GM19025 (cell line): ENCODE results near the gene C10orf67.

Experiments
- ATAC-seq: cut with Tn5 transposase; IDR thresholded peaks from one replicate; pipeline ENCODE4 v1.9.1; 2021; ENCODE audit warnings: mild to moderate bottlenecking, low read depth, moderate library complexity; ENCODE audit not compliant: unreplicated experiment

The C10orf67 gene

GRCh38 chr10:23174977-23175512 lies 169.6 kb downstream of the C10orf67 start:
- ATAC-seq = no peak

GRCh38 chr10:23174074-23174976 lies 170.3 kb downstream of the C10orf67 start:
- no peak for ATAC-seq

- no peak for ATAC-seq
These were observed 171.2 kb downstream of the C10orf67 start for GRCh38 chr10:23173214-23174073.

- no peak for ATAC-seq
These were observed 172.0 kb downstream of the C10orf67 start for GRCh38 chr10:23172429-23173213.

GRCh38 chr10:23171232-23171876 lies 173.2 kb downstream of the C10orf67 start:
- no peak for ATAC-seq

- no peak for ATAC-seq
These were observed 186.2 kb downstream of the C10orf67 start for GRCh38 chr10:23158370-23158769.

- peak; percentile 44 for ATAC-seq
These were observed 186.8 kb downstream of the C10orf67 start for GRCh38 chr10:23157691-23158369.

- ATAC-seq = peak; percentile 49
These were observed 187.3 kb downstream of the C10orf67 start for GRCh38 chr10:23157239-23157681.

GRCh38 chr10:23156447-23157150 lies 188.0 kb downstream of the C10orf67 start:
- ATAC-seq = no peak

GRCh38 chr10:23155169-23155568 lies 189.4 kb downstream of the C10orf67 start:
- no peak for ATAC-seq
